Astrocyte (in vitro differentiated cells and primary cell): ENCODE measurements around the gene GPR63. TPM values are rescaled to one million over a fixed set of nuclear protein-coding genes. Genes with fewer than 3 reads are reported as not detected.

Source experiments
- DNase-seq: peaks from one replicate; pipeline ENCODE4 v3.0.0-alpha.2; 2010; ENCODE audit warnings: low read depth
- FAIRE-seq: peaks from 2 replicates; lab custom pipeline; 2011; peaks lifted over from hg19 to GRCh38; lab: Jason Lieb, UNC
- H2AFZ ChIP-seq: 2 replicates; pipeline ENCODE4 v1.6.0; 2012; ENCODE audit warnings: low read depth, low read length, inconsistent platforms
- H3K27ac ChIP-seq: 2 replicates; pipeline ENCODE4 v1.5.1; 2011; ENCODE audit warnings: low read depth, low read length, inconsistent platforms
- H3K27me3 ChIP-seq: 2 replicates; pipeline ENCODE4 v1.6.0; 2011; ENCODE audit warnings: low read length, inconsistent platforms; ENCODE audit not compliant: insufficient read depth
- H3K36me3 ChIP-seq: 2 replicates; pipeline ENCODE4 v1.5.1; 2011; ENCODE audit warnings: low read length, inconsistent platforms; ENCODE audit not compliant: insufficient read depth
- H3K4me1 ChIP-seq: 2 replicates; pipeline ENCODE4 v1.5.1; 2011; ENCODE audit warnings: low read length, inconsistent platforms; ENCODE audit not compliant: insufficient read depth
- H3K4me2 ChIP-seq: 2 replicates; pipeline ENCODE4 v1.6.0; 2012; ENCODE audit warnings: low read length, inconsistent platforms
- H3K4me3 ChIP-seq: 2 replicates; pipeline ENCODE4 v1.5.1; 2011; ENCODE audit warnings: low read depth, mild to moderate bottlenecking, low read length, inconsistent platforms; ENCODE audit not compliant: insufficient read depth
- H3K79me2 ChIP-seq: 2 replicates; pipeline ENCODE4 v1.6.0; 2012; ENCODE audit warnings: mild to moderate bottlenecking, low read length, inconsistent platforms; ENCODE audit not compliant: insufficient read depth
- H3K9ac ChIP-seq: 2 replicates; pipeline ENCODE4 v1.6.0; 2012; ENCODE audit warnings: mild to moderate bottlenecking, low read length, inconsistent platforms
- H3K9me3 ChIP-seq: 2 replicates; pipeline ENCODE4 v1.5.1; 2012; ENCODE audit warnings: low read depth, mild to moderate bottlenecking, low read length, inconsistent platforms; ENCODE audit not compliant: insufficient read depth
- H4K20me1 ChIP-seq: 2 replicates; pipeline ENCODE4 v1.6.0; 2012; ENCODE audit warnings: low read length, inconsistent platforms; ENCODE audit not compliant: insufficient read depth
- H3K27ac Mint-ChIP-seq: one replicate; pipeline ENCODE4 v1.8.0; 2021; ENCODE audit warnings: mild to moderate bottlenecking, mixed read lengths; ENCODE audit not compliant: unreplicated experiment
- H3K27me3 Mint-ChIP-seq: one replicate; pipeline ENCODE4 v1.8.0; 2021; ENCODE audit warnings: low read depth, mixed read lengths; ENCODE audit not compliant: unreplicated experiment
- H3K36me3 Mint-ChIP-seq: one replicate; pipeline ENCODE4 v1.8.0; 2021; ENCODE audit warnings: low read depth, mixed read lengths; ENCODE audit not compliant: unreplicated experiment
- H3K4me1 Mint-ChIP-seq: one replicate; pipeline ENCODE4 v1.8.0; 2021; ENCODE audit warnings: low read depth, mixed read lengths; ENCODE audit not compliant: unreplicated experiment
- H3K4me3 Mint-ChIP-seq: one replicate; pipeline ENCODE4 v1.8.0; 2021; ENCODE audit warnings: mild to moderate bottlenecking, moderate library complexity, mixed read lengths; ENCODE audit not compliant: unreplicated experiment
- H3K9me3 Mint-ChIP-seq: one replicate; pipeline ENCODE4 v1.8.0; 2021; ENCODE audit warnings: mild to moderate bottlenecking, mixed read lengths; ENCODE audit not compliant: unreplicated experiment
- CTCF ChIP-seq: IDR thresholded peaks from 2 replicates; pipeline ENCODE4 v1.5.1; 2011; ENCODE audit warnings: low read depth, mild to moderate bottlenecking, inconsistent platforms, low read length, moderate library complexity; ENCODE audit not compliant: insufficient read depth
- EZH2 ChIP-seq: IDR thresholded peaks from 2 replicates; pipeline ENCODE4 v1.6.1; 2012; ENCODE audit warnings: mild to moderate bottlenecking, low read length, inconsistent platforms; ENCODE audit not compliant: insufficient read depth
- total RNA-seq: library from RNA; stranded (reverse); gene quantifications from 2 replicates; pipeline ENCODE4 v1.2.1, GENCODE V29; 2021

GPR63 gene
- total RNA-seq, 1 donor from 2014 or later, result 1.8 TPM

DNA sequence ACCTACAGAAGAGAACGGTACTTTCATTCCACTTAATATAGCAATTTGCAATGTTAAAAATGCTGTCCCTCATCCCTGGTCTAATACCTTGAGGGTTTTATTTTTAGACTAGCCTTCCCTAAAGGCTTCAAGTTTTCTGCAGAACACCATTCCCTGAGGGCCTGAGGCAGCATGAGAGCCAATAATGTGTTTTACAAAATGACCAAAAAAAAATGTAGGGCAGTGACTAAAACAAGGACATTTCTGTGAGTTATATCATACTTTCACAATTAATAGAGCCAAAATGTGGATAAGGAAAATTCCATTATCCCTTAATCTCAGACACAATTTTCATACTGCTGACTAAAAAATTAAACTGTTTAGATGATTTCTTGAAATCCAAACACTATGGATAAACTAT is 22.7 kb downstream of the GPR63 start:
- no peaks in the 10 kb centered on the region for H3K36me3 Mint-ChIP-seq
- Histone ChIP-seq H4K20me1 (no peaks in the 10 kb centered on the region), H3K27ac (no peak overlapping the region), H3K36me3 (no peaks in the 10 kb centered on the region), H3K4me1 (no peaks in the 10 kb centered on the region), H2AFZ (no peak overlapping the region), H3K79me2 (no peaks in the 10 kb centered on the region), H3K4me3 (no peak overlapping the region), H3K4me2 (no peak overlapping the region), H3K9ac (no peak overlapping the region), H3K27me3 (no peaks in the 10 kb centered on the region), H3K9me3 (no peaks in the 10 kb centered on the region)
- H3K4me1 Mint-ChIP-seq, result peaks cover 30% of the 10 kb centered on the region
- no peak for FAIRE-seq
- H3K9me3 Mint-ChIP-seq, result no peaks in the 10 kb centered on the region
- H3K27ac Mint-ChIP-seq, result no peak overlapping the region
- no peak for DNase-seq
- no peak overlapping the region for H3K4me3 Mint-ChIP-seq
- no peaks in the 10 kb centered on the region for H3K27me3 Mint-ChIP-seq
- TF ChIP-seq EZH2, result no peak

DNA sequence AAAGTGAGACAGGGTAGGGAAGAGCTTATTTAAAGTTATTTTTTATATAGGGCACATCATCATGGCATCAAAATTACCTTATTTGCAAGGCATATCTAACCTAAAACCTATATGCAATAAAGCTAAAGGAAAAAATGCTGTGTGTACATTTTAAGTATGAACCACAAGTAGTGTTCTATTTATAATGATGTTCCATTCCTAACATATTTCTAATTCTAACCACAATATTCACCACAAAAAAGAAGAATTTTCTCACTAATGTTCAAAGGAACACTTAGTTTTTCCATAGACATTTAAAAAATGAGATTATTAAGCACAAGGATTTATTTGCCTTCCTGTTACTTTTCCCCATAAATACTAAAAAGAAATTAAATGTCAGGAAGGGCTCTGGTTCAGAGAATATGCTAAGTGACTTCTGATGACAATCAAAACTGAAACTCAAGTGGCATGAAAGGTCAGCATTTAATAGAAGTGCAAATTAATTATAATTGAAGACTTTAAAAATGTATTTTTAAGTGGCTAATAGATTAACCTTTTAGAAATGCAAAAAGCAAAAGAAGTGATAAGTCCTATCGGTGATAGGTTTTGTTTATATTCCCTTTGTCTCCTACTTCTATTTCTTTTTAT is 25.1 kb downstream of the GPR63 start:
- no peaks in the 10 kb centered on the region for H3K79me2 ChIP-seq
- no peaks in the 10 kb centered on the region for H3K9me3 Mint-ChIP-seq
- H3K27me3 Mint-ChIP-seq, result no peaks in the 10 kb centered on the region
- no peak for TF ChIP-seq CTCF
- TF ChIP-seq EZH2, result no peak
- DNase-seq (peak; percentile 53), FAIRE-seq (no peak)
- no peak overlapping the region for H3K4me3 ChIP-seq
- H3K4me2 ChIP-seq, result peak overlapping the region; percentile 43
- no peaks in the 10 kb centered on the region for H3K36me3 ChIP-seq
- no peaks in the 10 kb centered on the region for H3K36me3 Mint-ChIP-seq
- no peak overlapping the region for H3K27ac ChIP-seq
- no peaks in the 10 kb centered on the region for H3K27me3 ChIP-seq
- peaks cover 36% of the 10 kb centered on the region for H3K4me1 Mint-ChIP-seq
- H3K9me3 ChIP-seq, result no peaks in the 10 kb centered on the region
- no peaks in the 10 kb centered on the region for H4K20me1 ChIP-seq
- no peak overlapping the region for H2AFZ ChIP-seq
- no peaks in the 10 kb centered on the region for H3K4me1 ChIP-seq
- no peak overlapping the region for H3K4me3 Mint-ChIP-seq
- H3K27ac Mint-ChIP-seq, result peak overlapping the region; percentile 87
- H3K9ac ChIP-seq, result no peak overlapping the region

DNA sequence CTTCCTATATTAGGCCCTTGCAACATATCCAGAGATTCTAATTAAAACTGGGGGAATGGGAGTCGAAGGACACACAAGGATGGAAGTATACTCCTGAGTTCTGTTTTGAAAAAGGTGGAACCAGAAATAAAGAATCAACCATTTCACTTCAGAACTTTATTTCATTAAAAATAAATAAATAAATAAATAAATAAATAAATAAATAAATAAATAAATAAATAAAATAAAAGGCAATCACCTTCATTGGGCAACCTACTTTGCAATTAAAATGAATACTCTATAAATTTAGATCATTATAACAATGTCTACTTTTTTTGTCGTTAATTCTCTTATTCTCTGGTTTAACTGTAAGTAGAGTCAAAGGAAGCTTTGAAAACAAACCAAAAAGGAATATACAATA is 25.6 kb downstream of the GPR63 start:
- Histone ChIP-seq H3K27me3 (no peaks in the 10 kb centered on the region), H3K4me1 (no peaks in the 10 kb centered on the region), H3K4me2 (peak overlapping the region; percentile 43), H3K4me3 (no peak overlapping the region), H3K36me3 (no peaks in the 10 kb centered on the region), H4K20me1 (no peaks in the 10 kb centered on the region), H3K9ac (no peak overlapping the region), H3K79me2 (no peaks in the 10 kb centered on the region), H3K9me3 (no peaks in the 10 kb centered on the region), H2AFZ (no peak overlapping the region), H3K27ac (no peak overlapping the region)
- Mint-ChIP-seq H3K27ac (no peak overlapping the region), H3K4me1 (peaks cover 32% of the 10 kb centered on the region), H3K9me3 (no peaks in the 10 kb centered on the region), H3K27me3 (no peaks in the 10 kb centered on the region), H3K4me3 (no peak overlapping the region), H3K36me3 (no peaks in the 10 kb centered on the region)
- FAIRE-seq, result no peak
- DNase-seq, result no peak
- TF ChIP-seq EZH2 (no peak), CTCF (no peak)
